ENCODE results near the gene IDUA. TPM values are rescaled to one million over a fixed set of nuclear protein-coding genes. Genes with fewer than 3 reads are reported as not detected.

IDUA gene
- total and polyA plus RNA-seq, 10 of the 15 experiments (the other 5 are each of a cell fraction or from before 2014, with no cell fraction given): 0.05 to 7.6 (median 1.4) TPM; not detected in 1

DNA sequence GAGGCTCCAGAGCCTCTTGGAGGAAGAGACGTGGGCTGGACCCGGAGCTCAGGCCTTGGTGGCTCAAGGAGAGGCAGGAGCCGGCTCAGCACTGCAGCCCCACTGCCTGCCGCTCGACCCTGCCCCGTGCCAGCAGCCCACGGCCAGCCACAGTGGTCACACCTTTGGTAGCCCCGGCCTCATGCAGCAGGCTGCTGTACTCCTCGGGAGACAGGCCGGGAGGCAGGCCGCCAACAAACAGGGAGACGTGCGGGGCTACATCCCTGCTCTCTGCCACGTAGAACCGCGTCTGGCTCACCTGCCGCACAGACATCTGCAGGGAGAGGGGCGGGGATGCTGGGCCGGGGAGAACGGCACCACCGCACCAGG lies 21.1 kb upstream of the IDUA start:
- intact Hi-C loops (cut with micrococcal nuclease; ENCODE audit: unreplicated experiment): no loop called here
- no peak for FAIRE-seq
- RAD21 ChIA-PET (ENCODE audit: unreplicated experiment): no interaction called here
- POLR2A ChIA-PET: no interaction called here
- BruUV-seq (replicated peaks): no TSS peak
- ATAC-seq: no peak
- H3K36me3 ChIP-seq (ENCODE audit: control insufficient read depth in 2 of 2, insufficient read depth in 2 of 2, low read length in 1 of 2): no peaks in the 10 kb centered on the region
- H3K79me2 ChIP-seq (ENCODE audit: control insufficient read depth, insufficient read depth, low read length): no peaks in the 10 kb centered on the region
- no peaks in the 10 kb centered on the region for H4K20me1 ChIP-seq (ENCODE audit: control insufficient read depth, insufficient read depth)
- H3K4me3 ChIP-seq: no peak overlapping the region
- no peaks in the 10 kb centered on the region for H3K27me3 ChIP-seq (replicated peaks in 1 of 2; ENCODE audit: control insufficient read depth in 2 of 2, insufficient read depth in 2 of 2, low read length in 1 of 2)
- no peak for DNase-seq (ENCODE audit: low read depth, low spot score)
- no peak overlapping the region for H3K27ac ChIP-seq (ENCODE audit: control insufficient read depth, insufficient read depth)
- H3K4me1 ChIP-seq (ENCODE audit: control insufficient read depth, insufficient read depth, low read length): no peaks in the 10 kb centered on the region
- in situ Hi-C loops (cut with MboI): no loop called here
- SMC1A ChIA-PET (ENCODE audit: uncharacterized antibody, unreplicated experiment): no interaction called here
- no peak overlapping the region for H3K4me2 ChIP-seq (ENCODE audit: control insufficient read depth, insufficient read depth)
- H2AFZ ChIP-seq (ENCODE audit: control insufficient read depth, low read depth, low read length): no peak overlapping the region
- CTCF ChIA-PET: no interaction called here
- no peak overlapping the region for H3K9ac ChIP-seq (ENCODE audit: control insufficient read depth, insufficient read depth, low read length)
- 88% methylated on average over 21 of the region's 21 CpGs for WGBS (ENCODE audit: insufficient coverage, insufficient replicate concordance, low lambda C conversion rate, missing lambda C conversion rate)
- H3K9me3 ChIP-seq (replicated peaks; ENCODE audit: control insufficient read depth, insufficient read depth, low read length): no peaks in the 10 kb centered on the region
- TF ChIP-seq EGR1 (IDR thresholded peaks at IDR 0.05; ENCODE audit: borderline replicate concordance in 1 of 2, low read depth in 2 of 2, low read length in 2 of 2) (no peak), FOS (IDR thresholded peaks at IDR 0.05; ENCODE audit: borderline replicate concordance, extremely low read depth, insufficient read length) (no peak), NR2F1 (conservative IDR thresholded peaks at IDR 0.05) (no peak), ZZZ3 (IDR thresholded peaks at IDR 0.05; ENCODE audit: control insufficient read depth, insufficient read length, low read depth) (no peak), BMI1 (IDR thresholded peaks at IDR 0.05; ENCODE audit: borderline replicate concordance) (no peak), EZH2 (IDR thresholded peaks at IDR 0.05; ENCODE audit: borderline replicate concordance, control insufficient read depth, low read depth, low read length) (no peak), MTA3 (IDR thresholded peaks at IDR 0.05; ENCODE audit: borderline replicate concordance, low read length) (no peak), MTA2 (IDR thresholded peaks at IDR 0.05; ENCODE audit: low read depth) (no peak), ETV6 (conservative IDR thresholded peaks at IDR 0.05 in 1 of 2, IDR thresholded peaks at IDR 0.05 in 1 of 2; ENCODE audit: borderline replicate concordance in 1 of 2, low read depth in 1 of 2) (no peak)
- TF ChIP-seq, protein P1, sequence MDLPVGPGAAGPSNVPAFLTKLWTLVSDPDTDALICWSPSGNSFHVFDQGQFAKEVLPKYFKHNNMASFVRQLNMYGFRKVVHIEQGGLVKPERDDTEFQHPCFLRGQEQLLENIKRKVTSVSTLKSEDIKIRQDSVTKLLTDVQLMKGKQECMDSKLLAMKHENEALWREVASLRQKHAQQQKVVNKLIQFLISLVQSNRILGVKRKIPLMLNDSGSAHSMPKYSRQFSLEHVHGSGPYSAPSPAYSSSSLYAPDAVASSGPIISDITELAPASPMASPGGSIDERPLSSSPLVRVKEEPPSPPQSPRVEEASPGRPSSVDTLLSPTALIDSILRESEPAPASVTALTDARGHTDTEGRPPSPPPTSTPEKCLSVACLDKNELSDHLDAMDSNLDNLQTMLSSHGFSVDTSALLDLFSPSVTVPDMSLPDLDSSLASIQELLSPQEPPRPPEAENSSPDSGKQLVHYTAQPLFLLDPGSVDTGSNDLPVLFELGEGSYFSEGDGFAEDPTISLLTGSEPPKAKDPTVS (IDR thresholded peaks at IDR 0.05; ENCODE audit: low read depth, low read length): no peak
- TF ChIP-seq, protein P2, sequence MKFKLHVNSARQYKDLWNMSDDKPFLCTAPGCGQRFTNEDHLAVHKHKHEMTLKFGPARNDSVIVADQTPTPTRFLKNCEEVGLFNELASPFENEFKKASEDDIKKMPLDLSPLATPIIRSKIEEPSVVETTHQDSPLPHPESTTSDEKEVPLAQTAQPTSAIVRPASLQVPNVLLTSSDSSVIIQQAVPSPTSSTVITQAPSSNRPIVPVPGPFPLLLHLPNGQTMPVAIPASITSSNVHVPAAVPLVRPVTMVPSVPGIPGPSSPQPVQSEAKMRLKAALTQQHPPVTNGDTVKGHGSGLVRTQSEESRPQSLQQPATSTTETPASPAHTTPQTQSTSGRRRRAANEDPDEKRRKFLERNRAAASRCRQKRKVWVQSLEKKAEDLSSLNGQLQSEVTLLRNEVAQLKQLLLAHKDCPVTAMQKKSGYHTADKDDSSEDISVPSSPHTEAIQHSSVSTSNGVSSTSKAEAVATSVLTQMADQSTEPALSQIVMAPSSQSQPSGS (IDR thresholded peaks at IDR 0.05; ENCODE audit: low read length): no peak
- TF ChIP-seq, protein P3, sequence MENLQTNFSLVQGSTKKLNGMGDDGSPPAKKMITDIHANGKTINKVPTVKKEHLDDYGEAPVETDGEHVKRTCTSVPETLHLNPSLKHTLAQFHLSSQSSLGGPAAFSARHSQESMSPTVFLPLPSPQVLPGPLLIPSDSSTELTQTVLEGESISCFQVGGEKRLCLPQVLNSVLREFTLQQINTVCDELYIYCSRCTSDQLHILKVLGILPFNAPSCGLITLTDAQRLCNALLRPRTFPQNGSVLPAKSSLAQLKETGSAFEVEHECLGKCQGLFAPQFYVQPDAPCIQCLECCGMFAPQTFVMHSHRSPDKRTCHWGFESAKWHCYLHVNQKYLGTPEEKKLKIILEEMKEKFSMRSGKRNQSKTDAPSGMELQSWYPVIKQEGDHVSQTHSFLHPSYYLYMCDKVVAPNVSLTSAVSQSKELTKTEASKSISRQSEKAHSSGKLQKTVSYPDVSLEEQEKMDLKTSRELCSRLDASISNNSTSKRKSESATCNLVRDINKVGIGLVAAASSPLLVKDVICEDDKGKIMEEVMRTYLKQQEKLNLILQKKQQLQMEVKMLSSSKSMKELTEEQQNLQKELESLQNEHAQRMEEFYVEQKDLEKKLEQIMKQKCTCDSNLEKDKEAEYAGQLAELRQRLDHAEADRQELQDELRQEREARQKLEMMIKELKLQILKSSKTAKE (IDR thresholded peaks at IDR 0.05; ENCODE audit: low read depth, poor library complexity, severe bottlenecking): no peak
- TF ChIP-seq, protein P4, sequence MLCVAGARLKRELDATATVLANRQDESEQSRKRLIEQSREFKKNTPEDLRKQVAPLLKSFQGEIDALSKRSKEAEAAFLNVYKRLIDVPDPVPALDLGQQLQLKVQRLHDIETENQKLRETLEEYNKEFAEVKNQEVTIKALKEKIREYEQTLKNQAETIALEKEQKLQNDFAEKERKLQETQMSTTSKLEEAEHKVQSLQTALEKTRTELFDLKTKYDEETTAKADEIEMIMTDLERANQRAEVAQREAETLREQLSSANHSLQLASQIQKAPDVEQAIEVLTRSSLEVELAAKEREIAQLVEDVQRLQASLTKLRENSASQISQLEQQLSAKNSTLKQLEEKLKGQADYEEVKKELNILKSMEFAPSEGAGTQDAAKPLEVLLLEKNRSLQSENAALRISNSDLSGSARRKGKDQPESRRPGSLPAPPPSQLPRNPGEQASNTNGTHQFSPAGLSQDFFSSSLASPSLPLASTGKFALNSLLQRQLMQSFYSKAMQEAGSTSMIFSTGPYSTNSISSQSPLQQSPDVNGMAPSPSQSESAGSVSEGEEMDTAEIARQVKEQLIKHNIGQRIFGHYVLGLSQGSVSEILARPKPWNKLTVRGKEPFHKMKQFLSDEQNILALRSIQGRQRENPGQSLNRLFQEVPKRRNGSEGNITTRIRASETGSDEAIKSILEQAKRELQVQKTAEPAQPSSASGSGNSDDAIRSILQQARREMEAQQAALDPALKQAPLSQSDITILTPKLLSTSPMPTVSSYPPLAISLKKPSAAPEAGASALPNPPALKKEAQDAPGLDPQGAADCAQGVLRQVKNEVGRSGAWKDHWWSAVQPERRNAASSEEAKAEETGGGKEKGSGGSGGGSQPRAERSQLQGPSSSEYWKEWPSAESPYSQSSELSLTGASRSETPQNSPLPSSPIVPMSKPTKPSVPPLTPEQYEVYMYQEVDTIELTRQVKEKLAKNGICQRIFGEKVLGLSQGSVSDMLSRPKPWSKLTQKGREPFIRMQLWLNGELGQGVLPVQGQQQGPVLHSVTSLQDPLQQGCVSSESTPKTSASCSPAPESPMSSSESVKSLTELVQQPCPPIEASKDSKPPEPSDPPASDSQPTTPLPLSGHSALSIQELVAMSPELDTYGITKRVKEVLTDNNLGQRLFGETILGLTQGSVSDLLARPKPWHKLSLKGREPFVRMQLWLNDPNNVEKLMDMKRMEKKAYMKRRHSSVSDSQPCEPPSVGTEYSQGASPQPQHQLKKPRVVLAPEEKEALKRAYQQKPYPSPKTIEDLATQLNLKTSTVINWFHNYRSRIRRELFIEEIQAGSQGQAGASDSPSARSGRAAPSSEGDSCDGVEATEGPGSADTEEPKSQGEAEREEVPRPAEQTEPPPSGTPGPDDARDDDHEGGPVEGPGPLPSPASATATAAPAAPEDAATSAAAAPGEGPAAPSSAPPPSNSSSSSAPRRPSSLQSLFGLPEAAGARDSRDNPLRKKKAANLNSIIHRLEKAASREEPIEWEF (IDR thresholded peaks at IDR 0.05; ENCODE audit: insufficient replicate concordance, low read depth, low read length): no peak

All from GM12878 (cell line).